GM12878 (cell line): ENCODE results near the gene NIPSNAP3A. TPM values are rescaled to one million over a fixed set of nuclear protein-coding genes. Genes with fewer than 3 reads are reported as not detected.

Experiments
- BCLAF1 ChIP-seq: fragments of 450-650 bp; IDR thresholded peaks from 2 replicates; pipeline ENCODE4 v1.6.1; 2017; ENCODE audit warnings: antibody characterized with exemption, mild to moderate bottlenecking, moderate library complexity
- CBX5 ChIP-seq: sonication (generic); IDR thresholded peaks from 2 replicates; pipeline ENCODE4 v1.6.1; 2016; ENCODE audit warnings: low read depth, moderate library complexity, mild to moderate bottlenecking, inconsistent platforms
- CEBPB ChIP-seq, 2 experiments: fragments of 150-350 bp in 1 of 2; IDR thresholded peaks; 2 replicates each; pipeline ENCODE4 v1.6.1; 2012 to 2014; ENCODE audit warnings: low read depth in 2 of 2, low read length in 2 of 2, borderline replicate concordance in 1 of 2, inconsistent platforms in 1 of 2
- CHD4 ChIP-seq: fragments of 200-600 bp; sonication (generic); IDR thresholded peaks from 2 replicates; pipeline ENCODE4 v1.6.1; 2016; ENCODE audit warnings: mild to moderate bottlenecking
- CREB1 ChIP-seq: IDR thresholded peaks from 2 replicates; pipeline ENCODE4 v1.6.1; 2012; ENCODE audit warnings: low read depth, mild to moderate bottlenecking, inconsistent platforms
- FOXM1 ChIP-seq: IDR thresholded peaks from 2 replicates; pipeline ENCODE4 v1.6.1; 2012; ENCODE audit warnings: low read depth, mild to moderate bottlenecking, inconsistent platforms, low read length, moderate library complexity
- GABPA ChIP-seq: IDR thresholded peaks from 2 replicates; pipeline ENCODE4 v1.6.1; 2014; ENCODE audit warnings: antibody characterized with exemption, low read depth, mild to moderate bottlenecking, inconsistent platforms
- HDGF ChIP-seq: fragments of 450-650 bp; IDR thresholded peaks from 2 replicates; pipeline ENCODE4 v1.6.1; 2016; ENCODE audit warnings: antibody characterized with exemption
- JUND ChIP-seq: IDR thresholded peaks from 2 replicates; pipeline ENCODE4 v1.6.1; 2012; ENCODE audit warnings: low read depth, mild to moderate bottlenecking, low read length, improper control_type of control experiment, moderate library complexity
- KAT2A ChIP-seq: conservative IDR thresholded peaks from 2 replicates; pipeline ENCODE4 v1.6.1; 2011; ENCODE audit warnings: low read depth, low read length; ENCODE audit not compliant: control insufficient read depth
- MTA2 ChIP-seq: fragments of 450-650 bp; IDR thresholded peaks from 2 replicates; pipeline ENCODE4 v1.6.1; 2016; ENCODE audit warnings: low read depth, mild to moderate bottlenecking, moderate library complexity
- PML ChIP-seq: IDR thresholded peaks from 2 replicates; pipeline ENCODE4 v1.6.1; 2012; ENCODE audit warnings: low read length, inconsistent platforms
- POLR2AphosphoS5 ChIP-seq: IDR thresholded peaks from 2 replicates; pipeline ENCODE4 v1.6.1; 2011; ENCODE audit warnings: mild to moderate bottlenecking, low read length, inconsistent platforms
- PRDM15 ChIP-seq: fragments of 450-650 bp; formaldehyde crosslinking; IDR thresholded peaks from 2 replicates; pipeline ENCODE4 v1.4.0; 2020; ENCODE audit warnings: mild to moderate bottlenecking, moderate library complexity
- SREBF1 ChIP-seq: IDR thresholded peaks from 2 replicates; pipeline ENCODE4 v1.6.1; 2012; ENCODE audit warnings: mild to moderate bottlenecking, low read length
- ZNF274 ChIP-seq: IDR thresholded peaks from one replicate; pipeline ENCODE4 v1.8.0; 2011; ENCODE audit not compliant: insufficient read length, insufficient read depth
- ZNF592 ChIP-seq: fragments of 450-650 bp; IDR thresholded peaks from 2 replicates; pipeline ENCODE4 v1.6.1; 2017; ENCODE audit warnings: mild to moderate bottlenecking, moderate library complexity
- polyA plus RNA-seq, 11 experiments: library from polyadenylated mRNA; depleted of rRNA in 4 of 11; unstranded in 6 of 11; stranded (reverse) in 5 of 11; fragments of >200 nt; fragmentation: Nextera tagmentation in 4 of 11; fragmentation: Illumina TruSeq in 1 of 11; extraction: Ambion mirVana in 4 of 11; extraction: Trizol in 1 of 11; gene quantifications; 1 replicate in 1 of 11; 2 replicates in 10 of 11; pipeline versions ENCODE4 v1.2.1 to v1.2.3, GENCODE V29; 2011 to 2016; ENCODE audit warnings: inconsistent platforms in 2 of 11, missing spikeins in 2 of 11, low read depth in 1 of 11
- total RNA-seq, 4 experiments: library from RNA; depleted of rRNA in 3 of 4; stranded (reverse); fragments of >200 nt in 3 of 4; fragmentation: Illumina TruSeq in 1 of 4; extraction: Trizol in 1 of 4; gene quantifications; 2 replicates each; pipeline versions ENCODE4 v1.2.1 to v1.2.3, GENCODE V29; 2013 to 2021
- TF ChIP-seq, protein P1 (sequence below): fragments of 450-650 bp; IDR thresholded peaks from 2 replicates; pipeline ENCODE4 v1.6.1; 2017; ENCODE audit warnings: low read depth, mild to moderate bottlenecking, moderate library complexity

Gene NIPSNAP3A
- total and polyA plus RNA-seq, 10 of the 15 experiments (the other 5 are each of a cell fraction or from before 2014, with no cell fraction given), result 19.1 to 87.2 (median 34.0) TPM

DNA sequence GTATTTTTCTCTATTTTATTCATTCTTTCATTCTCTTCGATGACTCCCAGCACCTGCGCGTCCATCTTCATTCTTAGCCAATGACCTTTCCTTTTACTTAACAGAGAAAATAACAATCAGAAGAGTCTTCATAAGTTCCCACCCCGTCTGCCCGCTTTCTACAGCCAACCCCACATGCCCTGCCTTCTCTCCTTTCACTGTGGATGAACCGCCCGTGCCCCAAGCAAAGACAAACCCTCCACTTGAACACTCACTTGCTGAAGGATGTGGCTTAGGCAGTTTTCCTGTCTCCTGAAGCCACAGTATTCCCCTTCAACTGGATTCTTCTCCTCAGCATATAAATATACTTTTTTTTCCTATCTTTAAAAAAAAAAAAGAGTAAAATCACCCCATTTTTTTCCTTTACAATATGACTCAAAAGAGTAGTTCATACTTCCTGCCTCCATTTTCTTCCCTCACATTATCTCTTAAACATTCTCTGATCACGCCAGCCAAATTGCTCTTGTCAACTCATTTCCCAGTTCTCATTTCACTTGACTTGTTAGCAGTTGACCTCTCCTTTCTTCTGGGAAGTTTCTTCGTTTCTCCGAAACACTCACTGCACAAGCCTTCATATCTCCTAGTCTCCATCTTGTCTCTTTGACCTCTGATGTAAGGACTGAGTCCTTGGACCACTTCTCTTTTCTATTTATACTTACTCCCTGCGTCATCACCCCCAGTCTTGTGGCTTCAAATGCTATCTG lies 27.5 kb downstream of the NIPSNAP3A start (continued):
- no peak for TF ChIP-seq ZNF592
- TF ChIP-seq SREBF1, result peak; percentile 14; the same call in 1 of the 2 replicates
- TF ChIP-seq KAT2A, result no peak
- TF ChIP-seq, protein P1, sequence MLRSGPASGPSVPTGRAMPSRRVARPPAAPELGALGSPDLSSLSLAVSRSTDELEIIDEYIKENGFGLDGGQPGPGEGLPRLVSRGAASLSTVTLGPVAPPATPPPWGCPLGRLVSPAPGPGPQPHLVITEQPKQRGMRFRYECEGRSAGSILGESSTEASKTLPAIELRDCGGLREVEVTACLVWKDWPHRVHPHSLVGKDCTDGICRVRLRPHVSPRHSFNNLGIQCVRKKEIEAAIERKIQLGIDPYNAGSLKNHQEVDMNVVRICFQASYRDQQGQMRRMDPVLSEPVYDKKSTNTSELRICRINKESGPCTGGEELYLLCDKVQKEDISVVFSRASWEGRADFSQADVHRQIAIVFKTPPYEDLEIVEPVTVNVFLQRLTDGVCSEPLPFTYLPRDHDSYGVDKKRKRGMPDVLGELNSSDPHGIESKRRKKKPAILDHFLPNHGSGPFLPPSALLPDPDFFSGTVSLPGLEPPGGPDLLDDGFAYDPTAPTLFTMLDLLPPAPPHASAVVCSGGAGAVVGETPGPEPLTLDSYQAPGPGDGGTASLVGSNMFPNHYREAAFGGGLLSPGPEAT, result peak; percentile 86
- peak; percentile 84 for TF ChIP-seq FOXM1
- no peak for TF ChIP-seq PRDM15 (CRISPR knock-in tag)
- TF ChIP-seq GABPA, result no peak
- no peak for TF ChIP-seq CEBPB (IDR thresholded peaks at IDR 0.05; ENCODE audit: borderline replicate concordance in 1 of 2, low read depth in 2 of 2, low read length in 2 of 2)
- no peak for TF ChIP-seq JUND
- no peak for TF ChIP-seq CHD4
- TF ChIP-seq MTA2, result peak; percentile 73
- peak; percentile 92 for TF ChIP-seq PML
- TF ChIP-seq POLR2AphosphoS5, result peak; percentile 94
- peak; percentile 90 for TF ChIP-seq CREB1
- TF ChIP-seq CBX5, result peak; percentile 82; the same call in 1 of the 2 replicates
- TF ChIP-seq HDGF, result no peak
- TF ChIP-seq ZNF274, result no peak
- no peak for TF ChIP-seq BCLAF1
